Measurements from ENCODE around the gene KRT78.

GRCh38 chr12:52813885-52814709 is 34.7 kb downstream of the KRT78 start, which contains the start of gene KRT4:
- TF ChIP-seq E2F6 (IDR thresholded peaks at IDR 0.05; ENCODE audit: borderline replicate concordance in 1 of 2, extremely low read depth in 1 of 2, insufficient read depth in 1 of 2, insufficient read length in 1 of 2, low read depth in 1 of 2, low read length in 1 of 2, poor library complexity in 1 of 2, severe bottlenecking in 1 of 2) (no peak), ZNF184 (CRISPR knock-in tag; IDR thresholded peaks at IDR 0.05) (no peak), NFYB (IDR thresholded peaks at IDR 0.05; ENCODE audit: extremely low read depth, insufficient read length) (no peak), PHF8 (IDR thresholded peaks at IDR 0.05; ENCODE audit: borderline replicate concordance, low read length) (no peak), ARID2 (IDR thresholded peaks at IDR 0.05) (no peak), PATZ1 (CRISPR knock-in tag; IDR thresholded peaks at IDR 0.05; ENCODE audit: borderline replicate concordance) (no peak), MGA (IDR thresholded peaks at IDR 0.05) (no peak), CTCF (IDR thresholded peaks at IDR 0.05 in 2 of 3, conservative IDR thresholded peaks at IDR 0.05 in 1 of 3; ENCODE audit: insufficient read depth in 2 of 3, low read depth in 1 of 3, low read length in 3 of 3) (no peak), E2F8 (IDR thresholded peaks at IDR 0.05; ENCODE audit: low read depth, partially characterized antibody) (no peak), MAX (CRISPR knock-in tag; IDR thresholded peaks at IDR 0.05) (no peak), ZNF324 (CRISPR knock-in tag; IDR thresholded peaks at IDR 0.05) (no peak)

Measured in K562 (cell line).